Endothelial cell (in vitro differentiated cells): ENCODE measurements around the gene FMN1. TPM values are rescaled to one million over a fixed set of nuclear protein-coding genes. Genes with fewer than 3 reads are reported as not detected.
A peak's percentile ranks its signal among the peaks of the same experiment; 100 is the strongest.

Experiments
- DNase-seq: peaks from one replicate; pipeline ENCODE4 v3.0.0; 2021; ENCODE audit warnings: low spot score
- H3K27ac Mint-ChIP-seq: one replicate; pipeline ENCODE4 v1.8.0; 2021; ENCODE audit warnings: mixed read lengths, inconsistent platforms; ENCODE audit not compliant: unreplicated experiment
- H3K27me3 Mint-ChIP-seq: one replicate; pipeline ENCODE4 v1.8.0; 2021; ENCODE audit warnings: mild to moderate bottlenecking, moderate library complexity, mixed read lengths, inconsistent platforms; ENCODE audit not compliant: unreplicated experiment
- H3K36me3 Mint-ChIP-seq: one replicate; pipeline ENCODE4 v1.8.0; 2021; ENCODE audit warnings: mild to moderate bottlenecking, low read depth, mixed read lengths, inconsistent platforms; ENCODE audit not compliant: unreplicated experiment
- H3K4me1 Mint-ChIP-seq: one replicate; pipeline ENCODE4 v1.8.0; 2021; ENCODE audit warnings: mild to moderate bottlenecking, mixed read lengths, inconsistent platforms; ENCODE audit not compliant: unreplicated experiment
- H3K4me3 Mint-ChIP-seq: one replicate; pipeline ENCODE4 v1.8.0; 2021; ENCODE audit warnings: mild to moderate bottlenecking, mixed read lengths, inconsistent platforms; ENCODE audit not compliant: unreplicated experiment
- H3K9me3 Mint-ChIP-seq: one replicate; pipeline ENCODE4 v1.8.0; 2021; ENCODE audit warnings: mixed read lengths, inconsistent platforms; ENCODE audit not compliant: unreplicated experiment
- total RNA-seq: library from RNA; stranded (reverse); fragmentation: NEBNext Ultra II Directional; extraction: Animal tissue kit (Norgen Biotek cat#: 25700); gene quantifications from one replicate; pipeline ENCODE4 v1.2.1, GENCODE V29; 2021; ENCODE audit not compliant: unreplicated experiment
- TF ChIP-seq, protein P1 (sequence below): fragments of 200-600 bp; sonication (generic); IDR thresholded peaks from one replicate; pipeline ENCODE4 v1.5.0; 2021; ENCODE audit warnings: antibody characterized with exemption; ENCODE audit not compliant: unreplicated experiment

Gene FMN1
- total RNA-seq, 1 donor from 2014 or later: 1.3 TPM

DNA sequence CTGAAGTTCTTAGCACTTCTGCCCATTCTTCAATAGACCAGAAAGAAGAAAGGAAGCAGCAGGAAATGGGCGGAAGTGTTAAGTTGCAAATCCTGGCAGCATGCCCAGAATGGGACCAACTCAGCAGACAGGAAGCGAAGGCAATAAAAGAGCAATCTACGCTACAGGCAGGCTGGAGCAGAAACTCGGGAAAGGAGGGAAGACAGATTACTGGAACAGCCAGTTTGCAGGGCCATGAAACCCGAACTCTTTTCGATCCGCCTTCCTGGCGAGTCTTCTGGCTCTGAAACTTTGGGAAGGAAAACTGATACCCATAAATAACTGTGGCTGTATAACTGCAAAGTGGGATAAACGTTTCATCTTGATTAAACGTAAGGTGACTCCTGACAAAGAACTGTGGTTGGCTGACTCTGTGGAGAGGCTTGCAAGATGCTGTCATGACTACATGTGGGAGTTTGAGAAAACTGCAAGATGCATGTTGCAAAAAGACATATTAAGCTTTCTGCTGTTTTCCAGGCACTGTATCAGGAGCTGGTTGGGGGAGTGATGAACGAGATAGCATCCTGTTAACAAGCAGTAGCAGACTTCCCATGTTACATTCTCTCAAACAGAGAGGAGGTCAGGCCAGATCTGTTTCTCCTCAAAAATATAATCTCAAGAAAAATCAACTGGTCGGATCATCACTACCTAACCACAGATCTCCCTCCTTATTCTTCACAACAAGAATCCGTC, 67.8 kb downstream of the FMN1 start:
- H3K4me1 Mint-ChIP-seq: peaks cover 19% of the 10 kb centered on the region
- DNase-seq: peak; percentile 35
- no peak overlapping the region for H3K27ac Mint-ChIP-seq
- peaks cover 3% of the 10 kb centered on the region for H3K27me3 Mint-ChIP-seq
- no peaks in the 10 kb centered on the region for H3K9me3 Mint-ChIP-seq
- TF ChIP-seq, protein P1, sequence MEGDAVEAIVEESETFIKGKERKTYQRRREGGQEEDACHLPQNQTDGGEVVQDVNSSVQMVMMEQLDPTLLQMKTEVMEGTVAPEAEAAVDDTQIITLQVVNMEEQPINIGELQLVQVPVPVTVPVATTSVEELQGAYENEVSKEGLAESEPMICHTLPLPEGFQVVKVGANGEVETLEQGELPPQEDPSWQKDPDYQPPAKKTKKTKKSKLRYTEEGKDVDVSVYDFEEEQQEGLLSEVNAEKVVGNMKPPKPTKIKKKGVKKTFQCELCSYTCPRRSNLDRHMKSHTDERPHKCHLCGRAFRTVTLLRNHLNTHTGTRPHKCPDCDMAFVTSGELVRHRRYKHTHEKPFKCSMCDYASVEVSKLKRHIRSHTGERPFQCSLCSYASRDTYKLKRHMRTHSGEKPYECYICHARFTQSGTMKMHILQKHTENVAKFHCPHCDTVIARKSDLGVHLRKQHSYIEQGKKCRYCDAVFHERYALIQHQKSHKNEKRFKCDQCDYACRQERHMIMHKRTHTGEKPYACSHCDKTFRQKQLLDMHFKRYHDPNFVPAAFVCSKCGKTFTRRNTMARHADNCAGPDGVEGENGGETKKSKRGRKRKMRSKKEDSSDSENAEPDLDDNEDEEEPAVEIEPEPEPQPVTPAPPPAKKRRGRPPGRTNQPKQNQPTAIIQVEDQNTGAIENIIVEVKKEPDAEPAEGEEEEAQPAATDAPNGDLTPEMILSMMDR: no peak
- H3K36me3 Mint-ChIP-seq: no peaks in the 10 kb centered on the region
- H3K4me3 Mint-ChIP-seq: no peak overlapping the region

DNA sequence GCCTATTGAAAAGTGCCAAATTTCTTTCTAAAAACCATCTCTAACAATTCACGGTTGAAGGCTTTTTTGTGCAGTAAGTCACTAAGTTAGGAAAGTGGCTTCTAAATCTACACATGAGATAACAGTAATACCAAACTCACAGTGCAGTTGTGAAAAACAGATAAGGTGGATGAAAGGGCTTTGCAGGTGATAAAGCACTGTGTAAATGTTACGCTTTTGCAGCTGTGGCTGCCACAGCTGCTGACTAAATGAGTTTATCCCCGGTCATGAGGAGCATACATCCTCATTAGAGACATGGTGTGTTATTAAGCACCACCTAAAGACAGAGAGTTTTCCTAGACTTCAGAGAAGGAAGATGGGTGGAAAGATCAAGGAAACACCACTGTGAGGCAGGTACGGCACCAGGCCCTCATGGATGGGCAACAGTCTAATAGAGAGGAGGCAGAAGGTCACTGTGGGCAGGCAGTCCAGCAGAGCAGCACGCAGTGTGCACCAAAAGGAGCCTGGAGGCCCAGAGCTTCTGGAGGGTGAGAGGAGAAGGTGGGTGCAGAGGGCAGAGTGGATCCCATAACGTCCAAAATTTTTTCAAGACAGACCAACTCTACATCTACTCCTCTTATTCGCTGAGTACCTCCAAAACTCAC, 68.5 kb downstream of the FMN1 start:
- H3K9me3 Mint-ChIP-seq: no peaks in the 10 kb centered on the region
- no peak for DNase-seq
- H3K4me1 Mint-ChIP-seq: peaks cover 19% of the 10 kb centered on the region
- H3K36me3 Mint-ChIP-seq: no peaks in the 10 kb centered on the region
- H3K27me3 Mint-ChIP-seq: peaks cover 3% of the 10 kb centered on the region
- TF ChIP-seq, protein P1: no peak
- H3K27ac Mint-ChIP-seq: no peak overlapping the region
- H3K4me3 Mint-ChIP-seq: no peak overlapping the region

DNA sequence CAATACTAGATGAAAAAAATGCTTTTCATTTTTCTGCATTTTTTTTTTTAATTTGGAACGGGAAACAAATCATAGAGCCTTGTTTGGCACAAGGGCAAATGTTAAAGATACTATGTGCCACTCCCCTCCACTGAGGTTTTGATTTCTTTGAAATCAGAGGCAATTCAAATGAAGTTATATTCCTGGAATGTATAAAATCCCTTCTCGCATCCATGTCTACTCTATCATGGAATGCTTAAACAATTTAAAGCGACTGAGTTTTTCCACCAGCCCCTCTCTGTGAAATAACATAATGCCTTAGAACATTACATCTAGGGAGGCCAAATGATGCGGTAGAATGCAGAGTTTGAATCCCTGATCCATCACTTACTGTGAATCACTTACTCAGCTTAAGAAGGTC, 69.7 kb downstream of the FMN1 start:
- no peak overlapping the region for H3K27ac Mint-ChIP-seq
- TF ChIP-seq, protein P1: no peak
- H3K36me3 Mint-ChIP-seq: no peaks in the 10 kb centered on the region
- H3K27me3 Mint-ChIP-seq: peaks cover 3% of the 10 kb centered on the region
- H3K9me3 Mint-ChIP-seq: no peaks in the 10 kb centered on the region
- DNase-seq: no peak
- no peak overlapping the region for H3K4me3 Mint-ChIP-seq
- H3K4me1 Mint-ChIP-seq: peaks cover 19% of the 10 kb centered on the region

DNA sequence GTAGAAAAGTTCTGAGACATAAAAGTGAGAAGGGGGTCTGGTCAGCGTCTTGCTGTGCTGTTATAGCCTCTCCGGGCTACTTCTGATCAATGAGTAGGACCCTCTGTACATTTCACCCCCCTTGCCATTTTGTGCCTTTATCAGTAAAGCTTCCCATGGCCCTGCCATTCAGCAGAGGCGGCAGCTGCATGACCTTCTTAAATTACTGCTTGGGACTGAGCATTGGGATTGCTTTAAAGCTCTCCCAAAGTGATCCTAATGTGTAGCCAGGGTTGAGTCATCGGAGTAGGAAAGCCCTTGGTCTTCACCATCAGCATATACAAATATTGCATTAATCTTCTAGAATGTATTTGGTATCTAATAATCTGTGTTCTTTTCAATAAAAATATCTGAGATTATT, 70.2 kb downstream of the FMN1 start:
- no peak overlapping the region for H3K27ac Mint-ChIP-seq
- H3K36me3 Mint-ChIP-seq: no peaks in the 10 kb centered on the region
- TF ChIP-seq, protein P1: no peak
- H3K4me1 Mint-ChIP-seq: peaks cover 19% of the 10 kb centered on the region
- H3K9me3 Mint-ChIP-seq: no peaks in the 10 kb centered on the region
- no peak for DNase-seq
- H3K27me3 Mint-ChIP-seq: peaks cover 3% of the 10 kb centered on the region
- H3K4me3 Mint-ChIP-seq: no peak overlapping the region

DNA sequence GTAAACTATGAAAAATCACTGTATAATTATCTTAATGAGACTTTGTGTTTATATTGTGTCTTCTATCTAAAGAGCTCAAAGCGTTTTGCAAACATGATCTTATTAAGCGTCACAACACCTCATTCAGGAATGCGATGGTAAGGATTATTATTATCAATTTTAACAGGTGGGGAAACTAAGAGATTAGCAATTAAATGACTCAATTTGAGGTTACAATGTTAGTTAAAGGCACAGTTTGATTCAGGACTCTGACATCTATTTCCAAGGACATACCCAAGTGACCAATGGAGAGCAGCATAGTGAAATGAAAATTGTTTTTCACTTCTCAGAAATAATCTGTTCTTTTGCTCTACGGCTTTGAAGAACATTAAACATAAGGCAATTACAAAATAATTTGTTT, 74.6 kb downstream of the FMN1 start:
- Mint-ChIP-seq H3K4me1 (peaks cover 5% of the 10 kb centered on the region), H3K27me3 (peaks cover 1% of the 10 kb centered on the region), H3K9me3 (no peaks in the 10 kb centered on the region), H3K27ac (no peak overlapping the region), H3K36me3 (no peaks in the 10 kb centered on the region), H3K4me3 (no peak overlapping the region)
- no peak for DNase-seq
- TF ChIP-seq, protein P1: no peak
